CD4-positive, alpha-beta memory T cell (primary cell): ENCODE measurements around the gene CLASP2. TPM values are rescaled to one million over a fixed set of nuclear protein-coding genes. Genes with fewer than 3 reads are reported as not detected.
A peak's percentile ranks its signal among the peaks of the same experiment; 100 is the strongest.

Source experiments
- CTCF ChIA-PET: fragments of 350-600 bp; sonication (Branson Sonifier 250); formaldehyde crosslinking; loops from one replicate; lab custom pipeline; 2021; ENCODE audit warnings: inconsistent platforms; ENCODE audit not compliant: partially characterized antibody; lab: Charles Lee
- POLR2A ChIA-PET: fragments of 350-600 bp; sonication (Branson Sonifier 250); formaldehyde crosslinking; loops from one replicate; lab custom pipeline; 2021; ENCODE audit not compliant: partially characterized antibody; lab: Charles Lee
- DNase-seq, 5 donors: peaks; one replicate each; pipeline versions ENCODE4 v3.0.0 to v3.0.0-alpha.2; 2020 to 2022; ENCODE audit warnings: mixed read lengths in 1 of 5
- H3K27ac ChIP-seq: one replicate; pipeline ENCODE4 v1.7.0; 2013; ENCODE audit warnings: low read depth, low read length
- H3K27me3 ChIP-seq: 2 replicates; pipeline ENCODE4 v1.7.0; 2013; ENCODE audit warnings: mild to moderate bottlenecking, low read length, moderate library complexity; ENCODE audit not compliant: insufficient read depth
- H3K36me3 ChIP-seq: 2 replicates; pipeline ENCODE4 v1.7.0; 2013; ENCODE audit warnings: mild to moderate bottlenecking, low read length, moderate library complexity; ENCODE audit not compliant: insufficient read depth
- H3K4me1 ChIP-seq: 2 replicates; pipeline ENCODE4 v1.7.0; 2013; ENCODE audit warnings: mild to moderate bottlenecking, low read length, moderate library complexity; ENCODE audit not compliant: insufficient read depth
- H3K4me3 ChIP-seq, 2 donors: one replicate each; pipeline ENCODE4 v1.7.0; 2013; ENCODE audit warnings: low read length in 2 of 2, mild to moderate bottlenecking in 1 of 2
- H3K9me3 ChIP-seq, 2 donors: one replicate each; pipeline ENCODE4 v1.7.0; 2013; ENCODE audit warnings: low read length in 2 of 2, control low read depth in 1 of 2; ENCODE audit not compliant: control insufficient read depth in 1 of 2
- H3K27ac Mint-ChIP-seq, 7 donors: one replicate each; pipeline ENCODE4 v1.8.0; 2020 to 2021; ENCODE audit warnings: mixed read lengths in 7 of 7, mild to moderate bottlenecking in 6 of 7, inconsistent platforms in 3 of 7, moderate library complexity in 3 of 7
- H3K27me3 Mint-ChIP-seq, 2 donors: one replicate each; pipeline ENCODE4 v1.8.0; 2020 to 2021; ENCODE audit warnings: mixed read lengths in 2 of 2
- H3K36me3 Mint-ChIP-seq, 2 donors: one replicate each; pipeline ENCODE4 v1.8.0; 2020 to 2021; ENCODE audit warnings: mixed read lengths in 2 of 2, inconsistent platforms in 1 of 2, mild to moderate bottlenecking in 1 of 2
- H3K4me1 Mint-ChIP-seq, 4 donors: one replicate each; pipeline ENCODE4 v1.8.0; 2020 to 2021; ENCODE audit warnings: mixed read lengths in 4 of 4, mild to moderate bottlenecking in 1 of 4
- H3K4me3 Mint-ChIP-seq, 8 donors: one replicate each; pipeline ENCODE4 v1.8.0; 2020 to 2021; ENCODE audit warnings: mixed read lengths in 8 of 8, mild to moderate bottlenecking in 7 of 8, moderate library complexity in 6 of 8, inconsistent platforms in 3 of 8
- H3K9me3 Mint-ChIP-seq, 8 donors: one replicate each; pipeline ENCODE4 v1.8.0; 2020 to 2021; ENCODE audit warnings: mixed read lengths in 8 of 8, mild to moderate bottlenecking in 5 of 8, inconsistent platforms in 3 of 8, moderate library complexity in 1 of 8
- intact Hi-C: fragments of 100-400 bp; cut with micrococcal nuclease; formaldehyde crosslinking; loops from one replicate; pipeline ENCODE4 v1.15.1; 2023
- polyA plus RNA-seq, 2 donors: library from polyadenylated mRNA; unstranded; fragments of 300-500 nt; fragmentation: Illumina TruSeq; gene quantifications; one replicate each; pipeline ENCODE4 v1.2.3, GENCODE V29; 2021
- total RNA-seq, 2 experiments: library from RNA; stranded (reverse); gene quantifications; one replicate each; pipeline ENCODE4 v1.2.3, GENCODE V29; 2021

The CLASP2 gene
- total and polyA plus RNA-seq, 4 experiments from 2014 or later: 9.0 to 63.0 (median 41.1) TPM

DNA sequence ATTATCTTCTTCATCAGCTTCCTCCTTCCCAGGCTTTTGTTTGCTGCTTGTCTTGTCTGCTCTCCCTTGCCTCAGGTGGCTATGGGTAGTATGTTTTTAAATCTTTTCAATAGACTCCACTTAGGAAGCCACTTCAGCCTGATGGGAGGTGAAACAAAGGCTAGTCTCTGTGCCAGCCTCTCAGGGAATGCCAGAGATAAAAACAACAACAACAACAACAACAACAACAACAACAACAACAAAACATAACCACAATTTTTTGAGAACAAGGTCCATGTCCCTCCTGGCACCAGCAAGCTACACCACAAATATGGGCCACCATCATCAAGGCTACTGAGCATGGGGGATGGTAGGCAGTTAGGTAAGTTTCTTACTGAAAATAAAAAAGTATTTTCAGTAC is 213.0 kb downstream of the CLASP2 start:
- Histone ChIP-seq H3K36me3 (peaks cover 19% of the 10 kb centered on the region), H3K27ac (no peak overlapping the region), H3K4me3 (no peak overlapping the region), H3K4me1 (no peaks in the 10 kb centered on the region), H3K27me3 (no peaks in the 10 kb centered on the region), H3K9me3 (no peaks in the 10 kb centered on the region)
- intact Hi-C loops: no loop called here
- no peak overlapping the region for H3K4me3 Mint-ChIP-seq
- H3K36me3 Mint-ChIP-seq: peaks cover 64 to 78% of the 10 kb centered on the region in 2 donors
- no peaks in the 10 kb centered on the region for H3K27me3 Mint-ChIP-seq
- peak overlapping the region in 1 of 7 donors; percentile 23 for H3K27ac Mint-ChIP-seq
- ChIA-PET POLR2A (no interaction called here), CTCF (no interaction called here)
- H3K4me1 Mint-ChIP-seq: no peaks in the 10 kb centered on the region
- H3K9me3 Mint-ChIP-seq: peaks cover 0 to 6% (median 2%) of the 10 kb centered on the region in 8 donors
- no peak for DNase-seq

DNA sequence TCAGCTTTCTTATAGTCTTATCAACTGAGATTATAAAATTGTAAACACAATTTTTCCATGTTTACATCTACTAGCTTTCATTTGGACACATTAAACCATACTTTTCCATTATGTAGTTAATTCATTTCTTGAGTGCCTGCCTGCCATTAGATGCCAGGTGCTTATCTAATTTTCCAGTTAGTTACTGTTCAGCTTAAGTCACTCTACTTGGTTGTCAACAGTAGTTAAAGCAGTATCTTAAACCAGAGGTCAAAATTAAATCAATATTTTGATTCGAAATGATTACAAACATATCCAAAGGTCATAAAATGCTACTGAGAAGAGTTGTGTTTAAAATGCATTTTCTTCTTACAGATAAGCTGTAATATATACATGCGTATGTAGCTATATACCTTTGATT is 221.6 kb downstream of the CLASP2 start:
- CTCF ChIA-PET: interaction anchor here (1.4 kb wide), 1 partner anchor 291 kb away, joined by 4 read pairs; no protein-coding TSS in a partner anchor
- H3K4me1 ChIP-seq: no peaks in the 10 kb centered on the region
- peaks cover under 1% of the 10 kb centered on the region for H3K36me3 ChIP-seq
- Mint-ChIP-seq H3K9me3 (peaks cover 0 to 4% (median 3%) of the 10 kb centered on the region in 8 donors), H3K27me3 (no peaks in the 10 kb centered on the region), H3K27ac (no peak overlapping the region), H3K4me3 (no peak overlapping the region), H3K36me3 (peaks cover 30 to 31% of the 10 kb centered on the region in 2 donors), H3K4me1 (no peaks in the 10 kb centered on the region)
- no peak overlapping the region for H3K4me3 ChIP-seq
- POLR2A ChIA-PET: no interaction called here
- H3K27ac ChIP-seq: no peak overlapping the region
- intact Hi-C loops: no loop called here
- H3K27me3 ChIP-seq: no peaks in the 10 kb centered on the region
- DNase-seq: no peak
- H3K9me3 ChIP-seq: no peaks in the 10 kb centered on the region

DNA sequence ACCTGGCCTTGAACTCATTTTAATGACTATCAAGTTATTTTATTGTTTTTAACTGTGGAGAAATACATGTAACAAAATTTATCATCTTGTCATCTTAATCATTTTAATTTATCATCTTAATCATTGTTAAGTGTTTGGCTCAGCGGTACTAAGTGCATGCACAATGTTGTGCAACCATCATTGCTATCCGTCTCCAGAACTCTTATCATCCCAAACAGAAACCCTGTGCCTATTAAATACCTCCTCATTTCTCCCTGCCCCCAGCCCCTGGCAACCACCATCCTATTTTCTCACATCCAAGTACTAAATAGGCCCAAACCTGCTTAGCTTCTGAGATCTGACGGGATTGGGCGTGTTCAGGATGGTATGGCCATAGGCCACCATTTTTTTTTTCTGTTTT is 226.3 kb downstream of the CLASP2 start:
- no peaks in the 10 kb centered on the region for H3K36me3 ChIP-seq
- Mint-ChIP-seq H3K27me3 (no peaks in the 10 kb centered on the region), H3K4me3 (no peak overlapping the region), H3K36me3 (peaks cover 0 to 11% of the 10 kb centered on the region in 2 donors), H3K4me1 (no peaks in the 10 kb centered on the region), H3K9me3 (peaks cover 0 to 2% (median 0%) of the 10 kb centered on the region in 8 donors), H3K27ac (no peak overlapping the region)
- POLR2A ChIA-PET: no interaction called here
- H3K4me3 ChIP-seq: no peak overlapping the region
- CTCF ChIA-PET: no interaction called here
- H3K27me3 ChIP-seq: no peaks in the 10 kb centered on the region
- no peak overlapping the region for H3K27ac ChIP-seq
- H3K4me1 ChIP-seq: no peaks in the 10 kb centered on the region
- DNase-seq: no peak
- intact Hi-C loops: no loop called here
- no peaks in the 10 kb centered on the region for H3K9me3 ChIP-seq

DNA sequence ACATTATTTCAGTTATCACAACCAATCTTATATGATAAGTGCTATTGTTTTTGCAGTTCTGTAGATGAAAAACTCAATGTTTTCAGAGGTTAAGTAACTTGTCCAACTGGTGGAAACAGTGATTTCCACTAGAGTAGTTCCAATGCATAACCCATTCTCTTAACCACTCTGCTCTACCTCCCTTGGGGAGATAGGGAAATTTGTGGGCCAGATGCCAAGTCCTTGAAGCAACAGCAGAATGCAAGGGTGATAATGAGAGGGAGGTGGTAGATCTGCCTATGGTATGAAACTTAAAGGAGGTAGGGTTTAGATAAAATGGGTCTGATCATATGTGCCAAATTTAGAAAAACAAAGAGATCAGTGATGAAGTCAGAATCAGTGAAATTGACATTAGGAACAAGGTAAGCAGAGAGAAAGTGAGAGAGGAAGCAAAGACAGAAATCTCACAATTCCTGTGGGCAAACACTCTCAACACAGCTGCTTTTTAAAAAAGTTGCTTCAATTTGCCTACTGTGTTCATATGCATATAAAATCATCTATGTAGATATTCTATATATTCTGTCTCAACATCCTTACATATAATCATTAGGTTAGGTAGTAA is 227.3 kb downstream of the CLASP2 start:
- H3K4me3 Mint-ChIP-seq: no peak overlapping the region
- Histone ChIP-seq H3K4me1 (no peaks in the 10 kb centered on the region), H3K9me3 (no peaks in the 10 kb centered on the region), H3K4me3 (no peak overlapping the region), H3K27ac (no peak overlapping the region), H3K36me3 (no peaks in the 10 kb centered on the region), H3K27me3 (no peaks in the 10 kb centered on the region)
- ChIA-PET POLR2A (no interaction called here), CTCF (no interaction called here)
- H3K36me3 Mint-ChIP-seq: peaks cover 0 to 15% of the 10 kb centered on the region in 2 donors
- H3K9me3 Mint-ChIP-seq: peaks cover 0 to 4% (median 0%) of the 10 kb centered on the region in 8 donors
- no peak overlapping the region for H3K27ac Mint-ChIP-seq
- no peaks in the 10 kb centered on the region for H3K27me3 Mint-ChIP-seq
- no peak for DNase-seq
- intact Hi-C loops: no loop called here
- H3K4me1 Mint-ChIP-seq: no peaks in the 10 kb centered on the region

DNA sequence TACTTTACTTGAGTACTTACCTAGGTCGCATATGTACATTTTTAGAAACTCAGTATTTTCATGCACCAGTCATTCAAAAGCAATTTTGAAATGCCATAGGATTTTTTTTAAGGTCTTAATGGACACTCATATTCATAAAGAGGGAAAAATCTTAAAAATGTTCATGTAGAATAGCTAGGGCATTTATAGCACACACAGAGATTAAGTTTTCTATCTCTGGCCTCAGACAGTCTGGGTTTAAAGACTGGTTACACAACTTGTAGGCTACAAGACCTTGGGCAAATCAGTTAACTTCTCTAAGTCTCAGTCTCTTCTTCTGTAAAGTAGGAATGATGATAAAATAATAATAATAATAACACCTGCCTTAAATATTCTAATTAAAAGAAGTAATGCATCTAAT is 229.4 kb downstream of the CLASP2 start:
- H3K36me3 Mint-ChIP-seq: peaks cover 0 to 15% of the 10 kb centered on the region in 2 donors

DNA sequence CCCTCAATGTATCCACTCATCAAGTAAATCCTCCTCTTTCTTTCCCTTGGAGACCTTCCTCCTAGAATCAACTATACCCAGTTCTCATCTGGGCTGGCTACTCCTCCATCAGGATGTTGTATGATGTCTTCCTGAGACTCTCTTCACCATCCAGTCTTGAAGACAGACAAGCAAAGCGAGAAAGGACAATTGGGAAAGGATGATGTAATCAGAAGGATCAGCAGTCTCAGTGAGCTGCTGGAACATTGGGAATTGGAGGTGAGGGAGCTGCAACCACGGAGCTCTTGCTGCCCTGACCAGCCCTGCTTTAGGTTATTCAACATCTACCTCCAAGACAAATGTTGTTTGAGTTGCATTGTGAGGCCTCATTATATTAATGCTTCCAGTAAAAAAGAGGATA is 229.8 kb downstream of the CLASP2 start:
- Mint-ChIP-seq H3K27me3 (no peaks in the 10 kb centered on the region), H3K4me1 (peaks cover 0 to 2% (median 0%) of the 10 kb centered on the region in 4 donors), H3K36me3 (peaks cover 0 to 15% of the 10 kb centered on the region in 2 donors), H3K9me3 (peaks cover 0 to 4% (median 0%) of the 10 kb centered on the region in 8 donors), H3K27ac (no peak overlapping the region), H3K4me3 (no peak overlapping the region)
- Histone ChIP-seq H3K27me3 (no peaks in the 10 kb centered on the region), H3K27ac (no peak overlapping the region), H3K9me3 (no peaks in the 10 kb centered on the region), H3K4me1 (no peaks in the 10 kb centered on the region), H3K4me3 (no peak overlapping the region), H3K36me3 (no peaks in the 10 kb centered on the region)
- intact Hi-C loops: no loop called here
- no peak for DNase-seq
- CTCF ChIA-PET: interaction anchor here (0.6 kb wide), 1 partner anchor 47 kb away, joined by 3 read pairs; no protein-coding TSS in a partner anchor
- POLR2A ChIA-PET: no interaction called here

More for the DNA sequence above, 229.4 kb downstream of the CLASP2 start:
- CTCF ChIA-PET: no interaction called here
- no peaks in the 10 kb centered on the region for H3K27me3 ChIP-seq
- POLR2A ChIA-PET: no interaction called here
- H3K9me3 ChIP-seq: no peaks in the 10 kb centered on the region
- DNase-seq: no peak
- no peaks in the 10 kb centered on the region for H3K36me3 ChIP-seq
- H3K27ac Mint-ChIP-seq: no peak overlapping the region
- peaks cover 0 to 4% (median 0%) of the 10 kb centered on the region in 8 donors for H3K9me3 Mint-ChIP-seq
- no peaks in the 10 kb centered on the region for H3K4me1 ChIP-seq
- H3K4me1 Mint-ChIP-seq: peaks cover 0 to 2% (median 0%) of the 10 kb centered on the region in 4 donors
- H3K4me3 ChIP-seq: no peak overlapping the region
- H3K27me3 Mint-ChIP-seq: no peaks in the 10 kb centered on the region
- intact Hi-C loops: no loop called here
- no peak overlapping the region for H3K4me3 Mint-ChIP-seq
- no peak overlapping the region for H3K27ac ChIP-seq

DNA sequence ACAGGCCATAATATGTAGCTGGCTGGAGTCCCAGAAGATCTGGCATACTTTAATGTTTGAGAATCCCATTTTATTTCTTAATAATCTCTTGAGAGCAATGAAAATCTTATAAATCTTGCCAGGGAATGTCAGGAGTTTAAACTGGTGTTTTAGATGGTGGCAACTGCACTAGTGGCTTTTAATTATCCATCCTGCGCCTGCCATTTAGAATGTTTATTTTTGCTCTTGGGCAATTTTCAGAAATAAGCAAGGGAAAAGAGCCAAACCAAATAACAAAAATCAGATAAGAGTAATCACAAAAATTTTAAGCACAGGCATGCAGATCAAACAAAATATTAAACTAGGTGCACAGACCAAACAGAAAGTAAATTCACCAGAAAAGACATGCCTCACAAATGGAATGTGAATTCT is 235.9 kb downstream of the CLASP2 start:
- Histone ChIP-seq H3K36me3 (no peaks in the 10 kb centered on the region), H3K27me3 (no peaks in the 10 kb centered on the region), H3K4me3 (no peak overlapping the region), H3K27ac (no peak overlapping the region), H3K9me3 (no peaks in the 10 kb centered on the region), H3K4me1 (no peaks in the 10 kb centered on the region)
- Mint-ChIP-seq H3K9me3 (peaks cover 0 to 4% (median 0%) of the 10 kb centered on the region in 8 donors), H3K4me3 (no peak overlapping the region), H3K4me1 (peaks cover 0 to 2% (median 0%) of the 10 kb centered on the region in 4 donors), H3K36me3 (peaks cover 0 to 7% of the 10 kb centered on the region in 2 donors), H3K27me3 (no peaks in the 10 kb centered on the region), H3K27ac (no peak overlapping the region)
- CTCF ChIA-PET: interaction anchor here (1.4 kb wide), 1 partner anchor 109 kb away, joined by 3 read pairs; no protein-coding TSS in a partner anchor
- intact Hi-C loops: no loop called here
- DNase-seq: no peak
- POLR2A ChIA-PET: no interaction called here
